ENCODE data around the gene ZEB2. TPM values are rescaled to one million over a fixed set of nuclear protein-coding genes. Genes with fewer than 3 reads are reported as not detected.

The ZEB2 gene
- total RNA-seq (2014; rRNA removed; shearing (Covaris generic); ENCODE audit: low replicate concordance), result 1.2 and 1.7 TPM in 2 replicates

DNA sequence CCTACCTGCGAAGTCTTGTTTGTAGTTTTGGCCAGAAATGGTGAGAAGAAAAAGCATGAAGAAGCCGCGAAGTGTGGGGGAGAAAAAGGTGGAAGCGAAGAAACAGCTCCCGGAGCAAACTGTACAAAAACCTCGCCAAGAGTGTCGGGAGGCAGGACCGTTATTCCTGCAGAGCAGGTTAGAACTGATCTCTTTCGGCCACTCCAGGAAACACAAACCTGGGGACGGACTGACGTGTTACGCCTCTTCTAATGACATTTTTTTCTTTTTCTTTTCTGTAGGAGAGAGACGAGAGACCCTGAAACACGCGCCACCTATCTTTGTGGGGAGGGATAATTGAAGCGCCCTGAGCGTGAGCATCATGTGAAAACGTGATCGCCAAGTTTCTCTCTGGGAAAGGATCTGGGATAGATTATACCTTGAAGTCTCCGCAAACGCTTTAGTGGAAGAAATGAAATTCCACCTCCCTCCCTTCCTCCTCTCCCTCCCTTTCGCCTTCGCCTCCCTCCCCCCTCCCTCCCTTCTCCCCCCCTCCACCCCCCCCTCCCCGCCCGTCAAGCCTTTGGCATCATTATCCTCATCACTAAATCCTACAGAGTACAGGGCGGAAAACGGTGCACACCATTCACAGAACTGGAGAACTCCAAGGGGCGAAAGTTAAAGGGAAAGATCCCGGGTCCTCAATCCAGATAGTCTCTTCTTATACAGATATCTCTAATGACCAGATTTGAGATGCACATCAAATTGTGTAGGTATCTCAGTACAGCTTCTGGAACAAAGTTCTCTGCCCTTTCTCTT lies at the start of gene ZEB2:
Gene ZEB2, minus strand, starts transcription at position 186 of the 798 bp plus-strand sequence. CDS start 2,769 bp downstream, outside the sequence.
- DNase-seq (ENCODE audit: low read depth), result peak; percentile 73
- in situ Hi-C loops (cut with HindIII; ENCODE audit: low pct_unique_long_range_greater_than_20kb, low sequenced_read_pairs), result no loop called here

GRCh38 chr2:144567745-144568144 lies 47.8 kb upstream of the ZEB2 start:
- in situ Hi-C loops (cut with HindIII; ENCODE audit: low pct_unique_long_range_greater_than_20kb, low sequenced_read_pairs), result no loop called here
- no peak for DNase-seq (ENCODE audit: low read depth)

GRCh38 chr2:144566448-144566847 lies 46.5 kb upstream of the ZEB2 start:
- no peak for DNase-seq (ENCODE audit: low read depth)
- in situ Hi-C loops (cut with HindIII; ENCODE audit: low pct_unique_long_range_greater_than_20kb, low sequenced_read_pairs), result no loop called here

GRCh38 chr2:144560251-144560650 lies 40.3 kb upstream of the ZEB2 start:
- in situ Hi-C loops (cut with HindIII; ENCODE audit: low pct_unique_long_range_greater_than_20kb, low sequenced_read_pairs), result no loop called here
- no peak for DNase-seq (ENCODE audit: low read depth)

DNA sequence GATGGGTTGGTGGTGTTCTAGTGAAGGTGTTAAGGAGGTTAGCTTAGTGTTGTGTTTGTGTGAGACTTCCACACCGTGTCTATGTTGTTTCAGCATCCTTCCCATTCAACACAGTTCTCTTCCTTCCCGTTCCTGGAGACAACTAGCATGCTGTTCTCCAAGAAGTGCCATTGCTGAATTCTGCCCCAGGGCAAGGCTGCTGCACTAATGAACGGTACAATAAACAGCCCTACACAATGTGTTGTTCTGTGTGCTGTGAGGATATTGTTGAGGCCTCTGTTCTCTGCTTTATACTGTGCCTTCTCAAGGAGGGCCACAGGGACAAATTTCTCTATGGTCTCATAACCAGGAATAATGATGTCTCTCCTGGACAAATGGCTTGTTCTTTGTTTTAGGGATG lies 39.8 kb upstream of the ZEB2 start:
- DNase-seq (ENCODE audit: low read depth), result no peak
- in situ Hi-C loops (cut with HindIII; ENCODE audit: low pct_unique_long_range_greater_than_20kb, low sequenced_read_pairs), result no loop called here

GRCh38 chr2:144559242-144559641 lies 39.3 kb upstream of the ZEB2 start:
- DNase-seq (ENCODE audit: low read depth), result no peak

GRCh38 chr2:144554492-144555210 lies 34.7 kb upstream of the ZEB2 start:
- in situ Hi-C loops (cut with HindIII; ENCODE audit: low pct_unique_long_range_greater_than_20kb, low sequenced_read_pairs), result no loop called here
- DNase-seq (ENCODE audit: low read depth), result peak; percentile 21

More at GRCh38 chr2:144559242-144559641, 39.3 kb upstream of the ZEB2 start:
- in situ Hi-C loops (cut with HindIII; ENCODE audit: low pct_unique_long_range_greater_than_20kb, low sequenced_read_pairs), result no loop called here

- in situ Hi-C loops (cut with HindIII; ENCODE audit: low pct_unique_long_range_greater_than_20kb, low sequenced_read_pairs), result no loop called here
- peak; percentile 89 for DNase-seq (ENCODE audit: low read depth)
These were observed 33.5 kb upstream of the ZEB2 start for GRCh38 chr2:144553379-144553778.

- in situ Hi-C loops (cut with HindIII; ENCODE audit: low pct_unique_long_range_greater_than_20kb, low sequenced_read_pairs), result no loop called here
- DNase-seq (ENCODE audit: low read depth), result no peak
These were observed 32.9 kb upstream of the ZEB2 start for GRCh38 chr2:144552821-144553220.

DNA sequence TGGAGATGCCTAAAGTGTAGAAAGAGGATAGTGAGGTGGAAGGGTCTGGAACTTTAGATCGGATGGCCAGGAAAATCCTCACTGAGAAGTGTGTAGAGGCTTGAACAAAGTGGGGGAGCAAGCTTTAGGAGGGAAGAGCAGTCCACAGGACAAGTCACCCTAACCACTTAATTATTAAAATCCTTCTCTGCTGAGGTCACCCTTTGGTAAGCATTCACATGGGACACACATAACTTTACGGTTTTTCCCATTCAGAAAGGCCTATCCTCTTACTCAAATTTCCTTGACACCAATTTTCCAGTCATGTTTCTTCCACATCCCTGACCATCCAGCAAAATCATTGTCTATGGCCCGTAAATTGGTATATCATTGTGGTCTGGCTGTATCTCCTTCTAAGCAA lies 31.0 kb upstream of the ZEB2 start:
- in situ Hi-C loops (cut with HindIII; ENCODE audit: low pct_unique_long_range_greater_than_20kb, low sequenced_read_pairs), result no loop called here
- no peak for DNase-seq (ENCODE audit: low read depth)

- no peak for DNase-seq (ENCODE audit: low read depth)
- in situ Hi-C loops (cut with HindIII; ENCODE audit: low pct_unique_long_range_greater_than_20kb, low sequenced_read_pairs), result no loop called here
These were observed 30.2 kb upstream of the ZEB2 start for GRCh38 chr2:144550084-144550483.

DNA sequence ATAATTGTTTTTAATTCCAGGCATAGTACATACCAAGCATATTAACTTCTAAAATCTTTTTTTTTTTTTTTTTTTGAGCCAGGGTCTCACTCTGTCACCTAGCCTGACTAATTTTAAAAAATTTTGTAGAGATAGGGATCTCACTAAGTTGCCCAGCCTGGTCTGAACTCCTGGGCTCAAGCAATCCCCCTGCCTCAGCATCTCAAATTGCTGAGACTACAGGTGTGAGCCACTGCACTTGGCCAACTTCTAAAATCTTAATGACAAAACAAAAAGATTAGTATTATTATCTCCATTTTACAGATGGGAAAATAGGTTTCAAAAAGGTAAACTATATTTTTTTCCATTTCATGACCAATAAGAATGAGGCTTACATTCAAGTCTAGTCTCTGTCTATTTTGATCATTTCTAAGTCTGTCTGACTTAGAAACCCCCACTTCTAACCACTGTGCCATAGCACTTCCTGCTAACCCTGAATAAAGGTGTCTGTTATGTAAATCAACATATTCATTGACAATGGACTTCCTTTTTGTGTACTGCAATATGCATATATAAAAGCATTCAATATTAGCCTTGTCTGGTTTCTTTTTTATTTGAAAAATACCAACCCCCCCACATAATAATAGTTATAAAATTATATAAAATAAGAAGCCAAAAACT lies 28.7 kb upstream of the ZEB2 start:
- in situ Hi-C loops (cut with HindIII; ENCODE audit: low pct_unique_long_range_greater_than_20kb, low sequenced_read_pairs), result no loop called here
- DNase-seq (ENCODE audit: low read depth), result no peak

GRCh38 chr2:144548088-144548487 lies 28.2 kb upstream of the ZEB2 start:
- no peak for DNase-seq (ENCODE audit: low read depth)
- in situ Hi-C loops (cut with HindIII; ENCODE audit: low pct_unique_long_range_greater_than_20kb, low sequenced_read_pairs), result no loop called here

DNA sequence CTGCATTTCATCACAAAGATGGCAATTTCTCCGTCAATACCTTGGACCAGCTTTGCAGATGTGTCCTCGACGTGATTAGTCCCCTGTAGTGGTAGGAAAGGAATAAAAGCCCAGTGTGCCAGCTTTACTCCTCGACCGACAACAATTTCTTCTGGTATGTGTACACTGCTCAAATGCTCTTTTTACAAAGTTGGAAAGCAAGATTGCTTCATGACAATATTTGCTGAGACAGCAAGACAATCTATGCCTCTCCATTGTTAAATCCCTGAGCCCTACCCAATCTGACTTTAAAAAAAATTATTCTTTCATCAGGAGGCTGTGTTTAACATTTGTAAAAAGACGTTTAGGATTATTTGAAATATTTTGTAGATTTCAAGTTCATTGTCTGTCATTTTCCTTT lies 27.6 kb upstream of the ZEB2 start:
- DNase-seq (ENCODE audit: low read depth), result no peak
- in situ Hi-C loops (cut with HindIII; ENCODE audit: low pct_unique_long_range_greater_than_20kb, low sequenced_read_pairs), result no loop called here

- DNase-seq (ENCODE audit: low read depth), result no peak
- in situ Hi-C loops (cut with HindIII; ENCODE audit: low pct_unique_long_range_greater_than_20kb, low sequenced_read_pairs), result no loop called here
These were observed 27.0 kb upstream of the ZEB2 start for GRCh38 chr2:144546933-144547332.

DNA sequence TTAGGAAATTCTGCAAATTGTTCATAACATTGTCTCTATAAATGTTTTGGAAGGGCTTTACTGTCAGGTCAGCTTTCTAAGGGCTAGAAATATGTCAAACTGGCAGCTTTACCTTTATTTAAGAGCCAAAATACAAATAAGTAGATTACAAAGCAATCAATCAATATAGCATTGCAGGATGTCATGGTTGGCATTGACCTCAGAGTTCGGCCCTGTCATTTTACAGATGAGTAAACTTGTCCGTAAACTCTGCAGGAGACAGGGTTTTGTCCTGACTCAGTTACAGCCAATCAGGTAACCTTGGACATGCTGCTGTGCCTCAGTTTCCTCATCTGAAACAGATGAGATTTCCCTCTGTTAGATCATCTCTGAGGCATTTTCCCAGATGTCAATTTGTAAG lies 25.9 kb upstream of the ZEB2 start:
- DNase-seq (ENCODE audit: low read depth), result no peak
- in situ Hi-C loops (cut with HindIII; ENCODE audit: low pct_unique_long_range_greater_than_20kb, low sequenced_read_pairs), result no loop called here

DNA sequence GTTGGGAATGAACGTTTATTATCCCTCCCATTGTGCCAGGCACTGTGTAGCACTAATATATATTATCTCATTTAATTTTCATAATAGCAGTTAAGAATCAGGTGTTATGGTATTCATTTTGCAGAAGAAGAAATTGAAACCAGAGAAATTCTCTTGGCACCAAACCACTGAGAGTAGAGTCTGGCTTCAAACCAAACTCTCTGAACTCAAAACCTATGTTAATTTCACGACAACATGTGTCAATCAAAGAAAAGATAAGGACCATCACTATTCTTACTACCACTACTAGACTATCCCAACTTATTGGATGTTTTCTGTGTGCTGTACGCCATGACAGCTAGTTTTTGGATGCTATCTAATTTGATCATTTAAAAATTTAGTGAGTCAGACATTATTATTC lies 24.1 kb upstream of the ZEB2 start:
- DNase-seq (ENCODE audit: low read depth), result no peak
- in situ Hi-C loops (cut with HindIII; ENCODE audit: low pct_unique_long_range_greater_than_20kb, low sequenced_read_pairs), result no loop called here

GRCh38 chr2:144541396-144541795 lies 21.5 kb upstream of the ZEB2 start:
- in situ Hi-C loops (cut with HindIII; ENCODE audit: low pct_unique_long_range_greater_than_20kb, low sequenced_read_pairs), result no loop called here

DNA sequence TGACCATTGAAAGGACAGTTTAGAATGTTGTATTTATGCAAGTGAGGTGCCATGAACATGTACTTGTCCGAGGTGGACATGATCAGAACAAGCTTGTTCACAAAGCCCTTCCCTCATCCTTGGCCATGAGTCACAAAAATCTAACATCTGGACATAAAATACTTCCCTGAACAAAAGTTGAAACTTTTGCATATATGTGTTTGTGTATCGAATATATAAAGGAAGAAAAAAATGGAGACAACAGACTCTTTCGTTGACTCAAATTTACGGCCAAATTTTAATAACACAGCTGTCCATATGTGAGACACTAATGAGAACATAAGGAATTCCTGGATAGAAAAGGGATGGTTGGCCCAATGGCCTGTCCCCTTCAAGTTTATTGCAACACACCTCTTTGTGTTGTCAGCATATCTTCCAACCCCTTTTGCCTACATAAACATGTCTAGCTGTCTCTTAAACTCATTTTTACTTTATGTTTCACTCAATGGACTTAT lies 19.4 kb upstream of the ZEB2 start:
- in situ Hi-C loops (cut with HindIII; ENCODE audit: low pct_unique_long_range_greater_than_20kb, low sequenced_read_pairs), result no loop called here
- no peak for DNase-seq (ENCODE audit: low read depth)

More at GRCh38 chr2:144541396-144541795, 21.5 kb upstream of the ZEB2 start:
- DNase-seq (ENCODE audit: low read depth), result no peak

All from Caki2 (cell line).